ENCODE results near the gene ACTG1.

The ACTG1 gene

GRCh38 chr17:81481815-81482505 is 30.6 kb downstream of the ACTG1 start:
- no peak for DNase-seq (ENCODE audit: low read depth, low spot score)

- DNase-seq (ENCODE audit: low read depth, low spot score): no peak
Measured at GRCh38 chr17:81481073-81481799, 31.4 kb downstream of the ACTG1 start.

- DNase-seq (ENCODE audit: low read depth, low spot score): no peak
Measured at GRCh38 chr17:81480140-81481072, 32.2 kb downstream of the ACTG1 start.

GRCh38 chr17:81479175-81480071 is 33.2 kb downstream of the ACTG1 start:
- DNase-seq (ENCODE audit: low read depth, low spot score): no peak

GRCh38 chr17:81478119-81478518 is 34.5 kb downstream of the ACTG1 start:
- DNase-seq (ENCODE audit: low read depth, low spot score): no peak

- no peak for DNase-seq (ENCODE audit: low read depth, low spot score)
Measured at GRCh38 chr17:81477173-81477572, 35.4 kb downstream of the ACTG1 start.

GRCh38 chr17:81476635-81477034 is 36.0 kb downstream of the ACTG1 start:
- DNase-seq (ENCODE audit: low read depth, low spot score): no peak

- DNase-seq (ENCODE audit: low read depth, low spot score): no peak
Measured at GRCh38 chr17:81476097-81476496, 36.5 kb downstream of the ACTG1 start.

GRCh38 chr17:81474958-81475357 is 37.6 kb downstream of the ACTG1 start:
- no peak for DNase-seq (ENCODE audit: low read depth, low spot score)

- no peak for DNase-seq (ENCODE audit: low read depth, low spot score)
Measured at GRCh38 chr17:81473019-81473418, 39.6 kb downstream of the ACTG1 start.

GRCh38 chr17:81471818-81472456 is 40.7 kb downstream of the ACTG1 start:
- peak; percentile 78 for DNase-seq (ENCODE audit: low read depth, low spot score)

GRCh38 chr17:81470944-81471817 is 41.4 kb downstream of the ACTG1 start:
- DNase-seq (ENCODE audit: low read depth, low spot score): no peak

- DNase-seq (ENCODE audit: low read depth, low spot score): no peak
Measured at GRCh38 chr17:81470270-81470943, 42.2 kb downstream of the ACTG1 start.

- no peak for DNase-seq (ENCODE audit: low read depth, low spot score)
Measured at GRCh38 chr17:81469266-81469665, 43.3 kb downstream of the ACTG1 start.

GRCh38 chr17:81468770-81469121 is 43.9 kb downstream of the ACTG1 start:
- DNase-seq (ENCODE audit: low read depth, low spot score): no peak

- no peak for DNase-seq (ENCODE audit: low read depth, low spot score)
Measured at GRCh38 chr17:81468111-81468769, 44.4 kb downstream of the ACTG1 start.

- no peak for DNase-seq (ENCODE audit: low read depth, low spot score)
Measured at GRCh38 chr17:81466564-81467472, 45.8 kb downstream of the ACTG1 start.

- DNase-seq (ENCODE audit: low read depth, low spot score): no peak
Measured at GRCh38 chr17:81465910-81466309, 46.7 kb downstream of the ACTG1 start.

All from brain pericyte (primary cell).